Kidney (tissue), 14 donors: ENCODE data around the gene TMEM107. TPM values are rescaled to one million over a fixed set of nuclear protein-coding genes. Genes with fewer than 3 reads are reported as not detected.

Source experiments
- DNase-seq, 5 donors: peaks; one replicate each; pipeline ENCODE4 v3.0.0-alpha.2; 2013 to 2020
- FAIRE-seq: peaks from 2 replicates; lab custom pipeline; 2012; peaks lifted over from hg19 to GRCh38; lab: Jason Lieb, UNC
- H3K27ac ChIP-seq, 2 donors: one replicate each; pipeline ENCODE4 v1.7.0; 2013; ENCODE audit warnings: low read depth in 2 of 2, low read length in 2 of 2, inconsistent platforms in 1 of 2
- H3K27me3 ChIP-seq: one replicate; pipeline ENCODE4 v1.7.1; 2013; ENCODE audit warnings: low read length, inconsistent platforms; ENCODE audit not compliant: control insufficient read depth, insufficient read depth
- H3K36me3 ChIP-seq, 3 donors: one replicate each; pipeline versions ENCODE4 v1.7.0 to v1.7.1; 2013; ENCODE audit warnings: low read length in 3 of 3, control low read depth in 1 of 3, inconsistent platforms in 1 of 3; ENCODE audit not compliant: insufficient read depth in 3 of 3, control insufficient read depth in 2 of 3
- H3K4me1 ChIP-seq, 3 donors: one replicate each; pipeline versions ENCODE4 v1.7.0 to v1.7.1; 2013; ENCODE audit warnings: low read length in 3 of 3, inconsistent platforms in 1 of 3, low read depth in 1 of 3; ENCODE audit not compliant: control insufficient read depth in 2 of 3, insufficient read depth in 2 of 3
- H3K4me3 ChIP-seq, 3 donors: one replicate each; pipeline versions ENCODE4 v1.7.0 to v1.8.1; 2013; ENCODE audit warnings: low read length in 3 of 3, control low read depth in 1 of 3, inconsistent platforms in 1 of 3
- H3K9ac ChIP-seq, 3 donors: one replicate each; pipeline versions ENCODE4 v1.7.0 to v1.7.1; 2013; ENCODE audit warnings: low read length in 3 of 3, control low read depth in 1 of 3, inconsistent platforms in 1 of 3
- H3K9me3 ChIP-seq, 3 donors: one replicate each; pipeline versions ENCODE4 v1.7.0 to v1.7.1; 2013; ENCODE audit warnings: low read length in 3 of 3, control low read depth in 1 of 3, inconsistent platforms in 1 of 3; ENCODE audit not compliant: control insufficient read depth in 2 of 3, insufficient read depth in 1 of 3
- CTCF ChIP-seq: IDR thresholded peaks from 3 replicates; pipeline ENCODE4 v1.5.1; 2012; ENCODE audit warnings: mild to moderate bottlenecking, moderate library complexity, borderline replicate concordance; ENCODE audit not compliant: insufficient read depth; ENCODE audit errors: extremely low read depth
- intact Hi-C: fragments of 100-400 bp; cut with DNase I; formaldehyde crosslinking; loops from one replicate; pipeline ENCODE4 v1.11.1; 2022
- polyA plus RNA-seq: library from polyadenylated mRNA; stranded (reverse); fragments of 350-450 nt; fragmentation: Illumina TruSeq; extraction: RNeasy Lipid Tissue Mini Kit (QIAGEN cat#74804); gene quantifications from one replicate; pipeline ENCODE4 v1.2.3, GENCODE V29; 2014; ENCODE audit warnings: low read depth, low replicate concordance; ENCODE audit not compliant: insufficient read depth
- total RNA-seq: library from RNA; stranded (reverse); fragmentation: NEBNext Ultra II Directional; extraction: Animal tissue kit (Norgen Biotek cat#: 25700); gene quantifications from one replicate; pipeline ENCODE4 v1.2.1, GENCODE V29; 2021
- donor health status: control.
- donor health status: control.
- donor health status: control.
- donor health status: control.
- donor health status: control.
- donor health status: DM: yes; HTN: yes; CAD: no.
- donor health status: Normal renal cell carcinoma (clear cell type).

TMEM107 gene
- total and polyA plus RNA-seq, 2 donors from 2014 or later, result 23.4 to 24.6 TPM

GRCh38 chr17:8167526-8167925 is 8.7 kb downstream of the TMEM107 start:
- DNase-seq, result no peak
- FAIRE-seq, result no peak
- H3K36me3 ChIP-seq, result no peaks in the 10 kb centered on the region
- no peak overlapping the region for H3K9ac ChIP-seq
- TF ChIP-seq CTCF, result no peak
- H3K4me3 ChIP-seq, result no peak overlapping the region
- intact Hi-C loops, result no loop called here
- no peaks in the 10 kb centered on the region for H3K27me3 ChIP-seq
- H3K9me3 ChIP-seq, result no peaks in the 10 kb centered on the region
- peaks cover 0 to 14% (median 12%) of the 10 kb centered on the region in 3 donors for H3K4me1 ChIP-seq
- H3K27ac ChIP-seq, result no peak overlapping the region

- Histone ChIP-seq H3K27me3 (no peaks in the 10 kb centered on the region), H3K9ac (no peak overlapping the region), H3K36me3 (no peaks in the 10 kb centered on the region), H3K4me1 (peaks cover 0 to 15% (median 13%) of the 10 kb centered on the region in 3 donors), H3K4me3 (no peak overlapping the region), H3K9me3 (no peaks in the 10 kb centered on the region), H3K27ac (no peak overlapping the region)
- DNase-seq (peak in 1 of 5 donors; percentile 68), FAIRE-seq (no peak)
- TF ChIP-seq CTCF, result no peak
- intact Hi-C loops, result no loop called here
Measured at GRCh38 chr17:8166731-8167130, 9.4 kb downstream of the TMEM107 start.

- peaks cover 0 to 24% (median 22%) of the 10 kb centered on the region in 3 donors for H3K4me1 ChIP-seq
- H3K36me3 ChIP-seq, result peaks cover 2 to 11% (median 2%) of the 10 kb centered on the region in 3 donors
- FAIRE-seq (no peak), DNase-seq (peak in 1 of 5 donors; percentile 56)
- TF ChIP-seq CTCF, result no peak
- no peaks in the 10 kb centered on the region for H3K27me3 ChIP-seq
- no peak overlapping the region for H3K4me3 ChIP-seq
- H3K9ac ChIP-seq, result no peak overlapping the region
- H3K9me3 ChIP-seq, result no peaks in the 10 kb centered on the region
- intact Hi-C loops, result no loop called here
- peak overlapping the region in 1 of 2 donors; percentile 86 for H3K27ac ChIP-seq
Measured at GRCh38 chr17:8164815-8165131, 11.4 kb downstream of the TMEM107 start.
